GM11168 (cell line): ENCODE measurements around the gene PRF1.
"Not testable (repeated sequence)": the region's sequence is repeated elsewhere in the genome, so short reads cannot be mapped to it uniquely, and the experiment has no call there.

ENCODE experiments used
- in situ Hi-C: fragments of 300-500 bp; cut with MboI; formaldehyde crosslinking; loops from one replicate; pipeline ENCODE4 v1.12.0; 2022; ENCODE audit warnings: low sequenced_read_pairs; ENCODE audit not compliant: unreplicated experiment

The PRF1 gene

DNA sequence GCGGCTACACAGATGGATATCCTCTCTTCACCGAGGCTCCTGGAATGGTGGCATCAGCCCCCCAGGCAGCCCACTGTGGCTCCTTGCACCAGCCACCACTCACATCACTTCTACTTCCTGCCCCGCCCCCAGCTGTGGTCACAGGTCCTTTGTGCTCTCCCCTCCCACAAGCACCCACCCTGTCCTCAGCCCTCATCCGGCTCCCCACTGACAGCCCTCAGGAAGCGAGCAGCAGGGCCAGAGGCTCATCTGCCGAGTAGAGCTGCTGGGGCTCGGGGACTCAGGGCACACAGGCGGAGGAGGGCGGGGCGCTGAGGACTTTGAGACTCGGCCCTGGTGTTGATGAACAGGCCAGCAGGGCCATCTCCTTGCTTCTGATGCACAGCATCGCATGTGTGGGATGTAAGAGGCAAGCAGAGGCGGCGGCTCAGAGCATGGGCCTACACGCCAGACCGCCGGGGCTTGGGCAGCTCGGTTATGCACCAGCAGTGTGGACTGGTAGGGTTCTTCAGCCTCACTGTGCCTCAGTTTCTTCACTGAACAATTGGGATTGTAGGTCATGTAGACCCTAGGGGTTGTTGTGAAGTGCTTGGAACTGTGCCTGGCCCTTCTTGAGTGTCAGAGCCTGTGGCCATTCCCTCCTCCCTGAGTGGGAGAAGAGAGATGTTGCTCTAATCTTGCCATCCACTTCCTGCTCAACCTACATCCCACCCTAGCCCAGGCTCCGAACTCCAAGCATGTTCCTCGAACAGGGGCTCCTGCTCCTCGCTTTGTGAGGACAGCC, at the start of gene PRF1:
Gene PRF1 (minus strand): TSS at position 77 of the 784 bp plus-strand sequence. CDS start 1,839 bp downstream, outside the sequence.
- in situ Hi-C loops, result no loop called here

DNA sequence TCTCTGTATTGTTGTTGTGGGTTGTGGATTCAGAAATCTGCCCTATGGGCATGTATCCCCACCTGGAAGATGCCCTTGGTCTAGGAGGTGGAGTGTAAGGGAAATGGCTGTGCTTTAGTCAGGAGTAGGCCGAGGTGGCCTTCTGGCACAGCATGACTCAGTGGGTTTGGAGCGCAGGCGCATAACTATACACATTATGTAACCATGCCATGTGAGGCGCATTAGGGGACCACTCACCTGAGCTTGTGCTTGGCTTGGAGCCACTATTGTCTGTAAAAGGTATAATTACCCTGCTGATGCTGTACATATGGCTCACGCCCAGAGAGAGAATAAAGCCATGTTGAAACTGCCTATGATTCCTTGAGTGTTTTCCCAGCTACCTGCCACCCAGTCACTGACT, 49.1 kb upstream of the PRF1 start:
- in situ Hi-C loops, result no loop called here

DNA sequence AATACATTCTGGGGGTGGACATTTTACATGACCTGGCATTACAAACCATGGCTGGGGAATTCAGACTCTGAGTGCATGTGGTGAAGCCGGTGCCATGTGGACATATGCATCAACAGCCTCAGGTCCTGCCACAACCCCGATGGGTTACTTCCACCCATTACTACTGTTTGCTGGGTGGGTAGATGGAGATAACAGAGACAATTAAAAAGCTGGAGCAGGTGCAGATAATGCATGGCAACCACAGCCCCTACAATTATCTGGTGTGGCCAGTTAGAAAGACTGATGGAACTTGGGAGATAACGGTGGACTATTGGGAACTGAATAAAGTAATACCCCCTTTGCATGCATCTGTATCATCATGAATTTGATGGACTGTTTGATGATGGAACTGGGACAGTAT, 48.2 kb upstream of the PRF1 start:
- in situ Hi-C loops, result no loop called here

DNA sequence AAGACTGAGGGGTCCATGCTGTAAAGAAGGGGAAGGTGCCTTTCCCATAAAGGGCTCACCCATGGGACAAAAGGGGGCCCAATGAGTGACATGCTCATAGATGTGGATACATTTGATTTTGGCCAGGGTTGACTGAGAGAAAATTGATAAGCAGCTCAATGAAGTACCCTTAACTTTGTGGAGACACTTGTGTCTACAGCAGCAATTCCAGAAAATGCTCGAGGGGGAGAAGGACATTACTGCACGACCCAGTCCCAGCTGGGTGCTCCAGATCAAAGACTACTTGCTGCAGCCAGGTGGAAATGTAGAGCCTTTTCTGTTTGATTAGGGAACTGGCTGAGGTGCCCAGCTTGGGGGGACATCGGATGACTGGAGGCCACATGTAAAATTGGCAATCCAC, 47.6 kb upstream of the PRF1 start:
- in situ Hi-C loops, result no loop called here

DNA sequence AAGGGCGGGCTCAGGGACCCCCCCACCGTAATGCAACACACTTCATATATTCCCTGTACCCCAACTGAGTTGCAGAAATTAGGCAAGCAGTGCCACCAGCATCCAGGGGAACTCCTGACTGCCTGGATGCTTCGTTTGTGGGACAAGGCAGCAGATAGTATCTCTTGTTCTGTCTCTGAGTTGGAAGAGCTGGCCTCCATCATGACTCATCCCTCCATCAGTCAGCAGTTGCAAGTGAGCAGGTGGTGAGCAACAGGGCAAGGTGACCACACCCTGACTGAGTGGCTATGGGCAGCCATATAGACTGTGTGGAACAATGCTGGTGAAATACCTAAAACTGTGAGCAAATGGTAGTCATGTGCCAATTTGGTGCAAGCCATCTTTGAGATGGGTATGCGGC, 47.0 kb upstream of the PRF1 start:
- in situ Hi-C loops, result no loop called here

DNA sequence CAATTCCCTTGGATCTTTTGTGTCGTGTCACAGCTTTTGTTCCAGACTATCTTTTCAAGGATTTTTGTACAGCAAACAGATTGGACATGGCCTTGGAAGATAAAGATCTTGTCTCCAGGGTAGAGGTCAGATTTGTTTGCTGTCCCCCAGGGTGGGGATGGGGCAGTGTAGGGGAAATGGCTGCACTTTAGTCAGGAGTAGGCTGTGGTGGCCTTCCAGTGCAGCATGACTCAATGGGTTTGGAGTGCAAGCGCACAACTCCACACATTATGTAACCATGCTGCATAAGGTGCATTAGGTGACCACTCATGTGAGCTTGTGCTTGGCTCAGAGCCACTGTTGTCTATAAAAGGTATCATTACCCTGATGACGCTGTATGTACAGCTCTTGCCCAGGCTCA, 45.9 kb upstream of the PRF1 start:
- in situ Hi-C loops, result no loop called here

DNA sequence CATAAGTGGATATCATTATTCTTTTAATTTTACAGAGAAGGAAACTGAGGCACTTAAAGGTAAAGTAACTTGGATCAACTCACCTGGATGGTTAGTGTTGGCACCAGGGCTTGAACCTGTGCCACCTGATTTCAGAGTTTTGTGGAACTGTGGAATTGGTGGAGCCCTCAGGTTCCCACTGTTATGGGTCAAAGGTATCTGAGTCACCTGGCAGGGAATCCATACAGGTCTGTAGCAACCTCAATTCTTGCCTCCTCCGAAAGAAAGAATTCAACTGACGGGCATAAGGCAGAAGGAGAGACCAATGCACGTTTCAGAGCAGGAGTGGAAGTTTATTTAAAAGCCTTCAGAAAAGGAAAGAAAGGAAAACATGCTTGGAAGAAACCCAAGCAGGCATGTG, 44.5 kb upstream of the PRF1 start:
- in situ Hi-C loops, result no loop called here

DNA sequence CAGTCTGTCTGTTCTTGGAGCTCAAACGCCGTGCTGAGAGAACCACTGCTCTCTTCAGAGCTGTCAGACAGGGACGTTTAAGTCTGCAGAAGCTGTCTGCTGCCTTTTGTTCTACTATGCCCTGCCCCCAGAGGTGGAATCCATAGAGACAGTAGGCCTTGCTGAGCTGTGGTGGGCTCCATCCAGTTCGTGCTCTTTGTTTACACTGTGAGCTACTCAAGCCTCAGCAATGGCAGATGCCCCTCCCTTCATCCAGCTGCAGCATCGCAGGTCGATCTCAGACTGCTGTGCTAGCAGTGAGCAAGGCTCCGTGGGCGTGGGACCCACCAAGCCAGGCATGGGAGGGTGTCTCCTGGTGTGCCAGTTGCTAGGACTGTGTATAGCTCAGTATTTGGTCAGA, 42.4 kb upstream of the PRF1 start:
- in situ Hi-C loops, result not testable (repeated sequence)

DNA sequence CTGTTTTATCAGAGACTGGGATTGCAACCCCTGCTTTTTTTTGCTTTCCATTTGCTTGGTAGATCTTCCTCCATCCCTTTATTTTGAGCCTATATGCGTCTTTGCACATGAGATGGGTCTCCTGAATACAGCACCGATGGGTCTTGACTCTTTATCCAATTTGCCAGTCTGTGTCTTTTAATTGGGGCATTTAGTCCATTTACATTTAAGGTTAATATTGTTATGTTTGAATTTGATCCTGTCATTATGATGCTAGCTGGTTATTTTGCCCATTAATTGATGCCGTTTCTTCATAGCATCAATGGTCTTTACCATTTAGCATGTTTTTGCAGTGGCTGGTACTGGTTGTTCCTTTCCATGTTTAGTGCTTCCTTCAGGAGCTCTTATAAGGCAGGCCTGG, 40.7 kb upstream of the PRF1 start:
- in situ Hi-C loops, result not testable (repeated sequence)

DNA sequence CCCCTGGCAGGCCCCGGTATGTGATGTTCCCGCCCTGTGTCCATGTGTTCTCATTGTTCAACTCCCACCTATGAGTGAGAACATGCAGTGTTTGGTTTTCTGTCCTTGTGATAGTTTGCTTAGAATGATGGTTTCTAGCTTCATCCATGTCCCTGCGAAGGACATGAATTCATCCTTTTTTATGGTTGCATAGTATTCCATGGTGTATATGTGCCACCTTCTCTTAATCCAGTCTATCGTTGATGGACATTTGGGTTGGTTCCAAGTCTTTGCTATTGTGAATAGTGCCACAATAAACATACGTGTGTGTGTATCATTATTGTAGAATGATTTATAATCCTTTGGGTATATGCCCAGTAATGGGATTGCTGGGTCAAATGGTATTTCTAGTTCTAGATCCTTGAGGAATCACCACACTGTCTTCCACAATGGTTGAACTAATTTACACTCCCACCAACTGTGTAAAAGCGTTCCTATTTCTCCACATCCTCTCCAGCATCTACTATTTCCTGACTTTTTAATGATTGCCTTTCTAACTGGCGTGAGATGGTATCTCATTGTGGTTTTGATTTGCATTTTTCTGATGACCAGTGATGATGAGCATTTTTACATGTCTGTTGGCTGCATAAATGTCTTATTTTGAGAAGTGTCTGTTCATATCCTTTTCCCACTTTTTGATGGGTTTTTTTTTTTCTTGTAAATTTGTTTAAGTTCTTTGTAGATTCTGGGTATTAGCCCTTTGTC, 37.3 kb upstream of the PRF1 start:
- in situ Hi-C loops, result not testable (repeated sequence)

DNA sequence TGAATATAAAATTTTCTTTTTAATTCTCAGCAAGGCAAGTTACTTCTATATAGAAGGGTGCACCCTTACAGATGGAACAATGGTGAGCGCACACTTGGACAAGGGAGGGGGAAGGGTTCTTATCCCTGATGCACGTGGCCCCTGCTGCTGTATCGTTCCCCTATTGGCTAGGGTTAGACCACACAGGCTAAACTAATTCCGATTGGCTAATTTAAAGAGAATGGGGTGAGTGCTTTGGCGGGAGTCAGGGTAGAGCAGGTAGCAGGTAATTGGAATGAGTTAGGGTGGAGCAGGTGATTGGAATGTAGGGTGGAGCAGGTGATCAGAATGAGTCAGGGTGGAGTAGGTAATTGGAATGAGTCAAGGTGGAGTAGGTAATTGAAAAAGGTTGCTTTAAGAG, 32.0 kb upstream of the PRF1 start:
- in situ Hi-C loops, result not testable (repeated sequence)

DNA sequence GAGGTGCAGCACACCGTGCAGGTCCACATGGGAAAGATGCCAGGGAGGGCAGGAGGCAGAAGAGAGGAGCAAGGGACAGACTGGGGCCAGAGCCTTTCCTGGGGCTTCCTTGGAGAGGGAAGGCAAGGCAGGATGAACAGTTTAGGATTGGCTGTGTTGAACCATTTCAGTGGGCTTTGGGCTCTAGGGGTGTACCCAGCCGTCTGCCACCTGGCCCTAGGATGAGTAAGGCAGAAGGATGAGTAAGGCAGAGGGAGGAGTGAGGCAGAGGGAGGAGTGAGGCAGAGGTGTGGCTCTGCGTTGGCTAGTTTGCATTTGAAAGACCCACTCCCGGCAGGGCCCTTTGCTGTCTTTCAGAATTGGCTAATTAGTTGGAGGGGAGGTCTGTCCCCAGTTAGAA, 31.5 kb upstream of the PRF1 start:
- in situ Hi-C loops, result no loop called here

DNA sequence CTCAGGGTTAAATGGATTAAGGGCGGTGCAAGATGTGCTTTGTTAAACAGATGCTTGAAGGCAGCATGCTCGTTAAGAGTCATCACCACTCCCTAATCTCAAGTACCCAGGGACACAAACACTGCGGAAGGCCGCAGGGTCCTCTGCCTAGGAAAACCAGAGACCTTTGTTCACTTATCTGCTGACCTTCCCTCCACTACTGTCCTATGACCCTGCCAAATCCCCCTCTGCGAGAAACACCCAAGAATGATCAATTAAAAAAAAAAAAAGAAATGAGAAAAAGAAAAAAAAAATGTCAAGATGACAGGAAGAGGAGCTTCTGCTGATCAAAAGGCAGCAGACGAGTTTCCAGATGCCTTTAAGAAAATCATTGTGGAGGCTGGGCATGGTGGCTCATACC, 29.2 kb upstream of the PRF1 start:
- in situ Hi-C loops, result not testable (repeated sequence)

DNA sequence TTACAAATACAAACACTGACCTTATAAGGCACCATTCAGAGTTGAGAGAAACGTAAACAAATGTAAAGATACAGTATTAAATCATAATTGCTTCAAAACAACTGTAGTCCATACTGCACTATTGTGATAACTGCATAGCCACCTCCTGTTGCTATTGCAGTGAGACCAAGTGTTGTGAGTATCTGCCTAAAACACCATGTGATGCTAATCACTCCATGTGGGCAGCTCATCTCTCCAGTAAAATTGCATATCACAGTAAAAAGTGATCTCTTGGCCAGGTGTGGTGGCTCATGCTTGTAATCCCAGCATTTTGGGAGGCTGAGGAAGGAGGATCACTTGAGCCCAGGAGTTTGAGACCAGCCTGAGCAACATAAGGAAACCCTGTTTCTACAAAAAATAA, 26.8 kb upstream of the PRF1 start:
- in situ Hi-C loops, result no loop called here

DNA sequence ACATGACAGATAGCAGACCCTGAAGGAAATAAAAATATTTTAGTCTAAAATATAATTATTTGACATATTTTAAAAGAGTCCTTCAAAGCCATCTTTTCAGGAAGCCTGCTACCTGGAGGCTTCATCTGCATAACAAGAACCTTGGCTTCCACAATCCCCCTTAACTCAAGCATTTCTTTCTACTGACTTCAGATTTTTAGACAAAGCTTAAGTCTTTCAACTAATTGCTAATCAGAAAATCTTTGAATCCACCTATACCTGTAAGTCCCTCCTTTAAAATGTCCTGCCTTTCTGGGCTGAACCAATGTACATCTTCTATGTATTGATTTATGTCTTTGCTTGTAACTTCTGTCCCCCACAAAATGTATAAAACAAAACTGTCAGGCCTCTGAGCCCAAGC, 23.5 kb upstream of the PRF1 start:
- in situ Hi-C loops, result no loop called here

DNA sequence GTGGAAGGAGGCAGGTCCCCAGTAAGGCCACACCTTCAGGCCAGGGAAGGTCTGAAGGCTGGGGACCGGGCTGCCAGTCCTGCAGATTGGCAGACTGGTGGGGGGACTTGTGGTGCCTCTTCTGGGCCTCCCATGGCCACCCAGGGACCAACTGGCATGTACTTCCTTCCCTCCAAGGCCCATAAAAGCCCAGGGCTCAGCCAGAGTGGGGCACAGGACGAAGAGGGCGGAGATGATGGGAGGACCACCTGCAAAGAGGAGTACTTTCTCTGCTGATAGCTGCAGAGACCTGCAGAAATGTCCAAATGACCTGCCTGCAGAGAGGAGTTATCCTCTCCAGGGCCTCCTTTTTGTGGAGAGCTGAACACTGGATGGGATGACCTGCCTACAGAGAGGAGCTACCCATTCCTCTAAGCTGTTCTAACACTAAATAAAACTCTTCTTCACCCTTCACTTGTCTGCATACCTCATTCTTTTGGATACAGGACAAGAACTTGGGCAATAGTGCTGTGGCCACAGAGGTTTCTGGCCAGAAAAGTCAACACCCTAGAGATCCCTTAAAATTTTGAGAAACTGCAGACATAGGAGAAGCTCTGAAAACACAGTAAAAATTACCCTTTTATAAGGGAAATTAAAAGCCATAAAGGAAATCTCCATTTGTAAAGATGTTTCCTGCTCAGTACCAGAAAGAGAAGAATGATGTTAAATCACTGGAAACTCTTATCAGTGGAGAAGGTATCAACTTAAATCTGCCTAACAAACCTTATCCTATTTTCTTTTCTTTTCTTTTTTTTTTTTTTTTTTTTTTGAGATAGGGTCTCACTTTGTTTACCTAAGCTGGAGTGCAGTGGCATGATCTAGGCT, 20.7 kb upstream of the PRF1 start:
- in situ Hi-C loops, result no loop called here

DNA sequence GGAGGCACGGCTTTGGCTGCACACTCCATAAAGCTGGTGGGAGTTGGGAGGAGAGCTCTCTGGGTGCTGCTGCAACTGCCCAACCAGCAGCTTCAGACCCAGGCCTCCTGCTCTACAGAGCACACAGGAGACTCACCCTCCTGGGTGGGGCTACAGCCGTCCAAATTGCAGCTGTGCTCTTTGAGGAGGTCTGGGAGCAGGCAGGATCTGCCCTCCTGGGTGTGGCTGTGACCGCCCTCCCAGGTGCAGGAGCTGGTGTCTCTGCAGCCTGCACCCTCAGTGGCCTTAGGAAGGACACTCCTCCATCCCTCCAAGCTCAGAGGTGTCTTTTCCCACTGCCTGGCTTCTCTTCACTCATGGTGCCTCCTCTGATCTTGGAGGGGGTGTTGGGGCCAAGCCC, 20.0 kb upstream of the PRF1 start:
- in situ Hi-C loops, result no loop called here

DNA sequence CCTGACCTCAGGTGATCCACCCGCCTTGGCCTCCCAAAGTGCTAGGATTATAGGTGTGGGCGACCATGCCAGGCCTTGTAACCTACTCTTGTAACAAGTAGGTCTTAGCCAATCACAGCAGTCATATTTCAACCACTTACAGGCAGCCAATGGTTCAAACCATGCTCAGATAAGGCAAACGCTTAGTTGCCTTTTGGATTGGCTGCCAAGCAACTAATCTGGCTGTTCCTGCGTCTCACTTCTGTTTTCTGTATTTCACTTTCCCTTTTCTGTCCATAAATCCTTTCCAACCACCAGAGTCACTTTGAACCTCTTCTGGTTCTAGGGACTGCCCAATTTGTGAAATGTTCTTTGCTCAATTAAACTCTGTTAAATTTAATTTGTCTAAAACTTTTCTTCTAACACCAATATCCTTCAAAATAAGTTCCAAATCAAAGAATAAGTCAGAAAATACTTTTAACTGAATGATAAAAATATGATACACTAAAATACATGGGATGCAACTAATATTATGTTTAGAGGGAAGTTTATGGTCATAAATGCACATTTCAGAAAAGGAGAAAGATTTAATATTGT, 19.1 kb upstream of the PRF1 start:
- in situ Hi-C loops, result no loop called here

DNA sequence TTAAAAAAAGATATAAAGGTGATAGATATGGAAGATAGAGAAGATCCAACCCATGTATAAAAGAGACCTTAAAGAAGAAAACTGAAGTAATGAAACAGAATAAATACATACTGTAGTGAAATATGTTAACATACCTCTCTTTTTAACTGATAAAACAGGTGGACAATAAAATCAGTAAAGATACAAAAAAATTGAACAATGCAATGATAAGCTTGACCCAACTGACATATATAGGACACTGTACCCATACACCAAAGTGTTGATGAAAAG, 17.4 kb upstream of the PRF1 start:
- in situ Hi-C loops, result no loop called here

DNA sequence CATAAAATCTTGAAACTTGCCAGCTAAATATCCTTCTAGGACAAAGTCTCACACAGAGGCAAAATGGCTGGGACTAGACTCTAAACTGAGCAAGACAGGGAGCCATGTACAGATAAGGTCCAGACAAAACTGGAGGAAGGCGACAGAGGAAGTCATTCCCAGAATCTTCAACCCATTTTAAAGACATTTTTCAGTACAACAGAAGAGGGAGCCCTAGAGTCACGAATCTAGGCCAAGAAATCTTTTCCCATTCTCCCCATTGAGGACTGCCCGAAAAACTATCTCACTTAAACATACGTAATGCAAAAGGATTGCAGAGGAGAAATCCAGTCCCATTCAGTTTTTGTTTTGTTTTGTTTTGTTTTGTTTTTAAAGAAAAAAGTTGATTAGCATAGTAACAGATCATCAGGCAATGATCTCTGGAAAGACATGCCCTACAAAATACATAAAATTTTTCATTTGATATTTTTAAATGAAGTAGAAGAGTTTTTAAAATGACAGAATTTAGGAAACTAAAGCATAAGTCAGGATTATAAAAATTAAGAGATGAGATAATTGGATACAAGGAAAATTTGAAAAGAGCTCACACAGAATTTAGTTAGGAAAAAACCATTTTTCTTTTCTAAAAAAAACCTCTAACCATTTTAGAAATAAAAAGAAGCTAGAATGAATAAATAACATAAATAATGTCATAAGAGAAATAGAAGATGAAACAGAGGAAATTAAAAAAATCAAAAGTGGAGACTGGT, 16.9 kb upstream of the PRF1 start:
- in situ Hi-C loops, result no loop called here
